Measurements from ENCODE around the gene CUX1. TPM values are rescaled to one million over a fixed set of nuclear protein-coding genes. Genes with fewer than 3 reads are reported as not detected.

CUX1 gene
- total RNA-seq, 4 donors from 2014 or later: 40.0 to 55.9 (median 47.3) TPM

GRCh38 chr7:102270178-102270887 is 452.9 kb downstream of the CUX1 start:
- intact Hi-C loops (cut with DNase I): loop anchor here (5.0 kb wide), 1 partner anchor 728 kb away; no protein-coding TSS in a partner anchor
- no peak for TF ChIP-seq CTCF (IDR thresholded peaks at IDR 0.05)
- TF ChIP-seq POLR2A (IDR thresholded peaks at IDR 0.05): no peak
- Histone ChIP-seq H3K36me3 (no peaks in the 10 kb centered on the region), H3K4me1 (peaks cover 0 to 6% (median 3%) of the 10 kb centered on the region in 3 donors), H3K9me3 (no peaks in the 10 kb centered on the region), H3K4me3 (no peak overlapping the region), H3K27me3 (no peaks in the 10 kb centered on the region), H3K27ac (no peak overlapping the region)
- WGBS, 2 donors: 74 to 84% methylated on average over 5 to 7 of the region's 13 CpGs
- DNase-seq: no peak

- no peak for DNase-seq
- H3K4me3 ChIP-seq: no peak overlapping the region
- H3K4me1 ChIP-seq: peaks cover 0 to 6% (median 3%) of the 10 kb centered on the region in 3 donors
- no peak for TF ChIP-seq POLR2A (IDR thresholded peaks at IDR 0.05)
- no peak for TF ChIP-seq CTCF (IDR thresholded peaks at IDR 0.05)
- no peaks in the 10 kb centered on the region for H3K36me3 ChIP-seq
- H3K27ac ChIP-seq: no peak overlapping the region
- no peaks in the 10 kb centered on the region for H3K27me3 ChIP-seq
- WGBS, 2 donors: 92 to 94% methylated on average over 8 to 9 of the region's 10 CpGs
- H3K9me3 ChIP-seq: no peaks in the 10 kb centered on the region
- intact Hi-C loops (cut with DNase I): loop anchor here (5.0 kb wide), 1 partner anchor 729 kb away; no protein-coding TSS in a partner anchor
These were observed 453.9 kb downstream of the CUX1 start for GRCh38 chr7:102271158-102271798.

- no peaks in the 10 kb centered on the region for H3K9me3 ChIP-seq
- no peak for DNase-seq
- no peaks in the 10 kb centered on the region for H3K36me3 ChIP-seq
- H3K4me1 ChIP-seq: peaks cover 0 to 6% (median 3%) of the 10 kb centered on the region in 3 donors
- WGBS, 2 donors: 11 to 38% methylated on average over 8 to 15 of the region's 21 CpGs
- H3K27me3 ChIP-seq: no peaks in the 10 kb centered on the region
- TF ChIP-seq POLR2A (IDR thresholded peaks at IDR 0.05) (no peak), CTCF (IDR thresholded peaks at IDR 0.05) (peak; percentile 76 to 94 (median 89))
- no peak overlapping the region for H3K27ac ChIP-seq
- intact Hi-C loops (cut with DNase I): loop anchor here (5.0 kb wide), 1 partner anchor 730 kb away; no protein-coding TSS in a partner anchor
- H3K4me3 ChIP-seq: no peak overlapping the region
These were observed 454.9 kb downstream of the CUX1 start for GRCh38 chr7:102272075-102272916.

GRCh38 chr7:102272917-102273748 is 455.7 kb downstream of the CUX1 start:
- Histone ChIP-seq H3K36me3 (no peaks in the 10 kb centered on the region), H3K27me3 (no peaks in the 10 kb centered on the region), H3K4me1 (peaks cover 0 to 6% (median 3%) of the 10 kb centered on the region in 3 donors), H3K4me3 (no peak overlapping the region), H3K27ac (no peak overlapping the region), H3K9me3 (no peaks in the 10 kb centered on the region)
- TF ChIP-seq POLR2A (IDR thresholded peaks at IDR 0.05) (no peak), CTCF (IDR thresholded peaks at IDR 0.05) (no peak)
- no peak for DNase-seq
- intact Hi-C loops (cut with DNase I): loop anchor here (5.0 kb wide), 1 partner anchor 731 kb away; no protein-coding TSS in a partner anchor
- WGBS, 2 donors: 80 to 90% methylated on average over 1 to 4 of the region's 16 CpGs

Data from esophagus squamous epithelium (tissue), 5 donors.